ENCODE data around the gene GMDS.
"Not testable (repeated sequence)": the region's sequence is repeated elsewhere in the genome, so short reads cannot be mapped to it uniquely, and the experiment has no call there.

GMDS gene

DNA sequence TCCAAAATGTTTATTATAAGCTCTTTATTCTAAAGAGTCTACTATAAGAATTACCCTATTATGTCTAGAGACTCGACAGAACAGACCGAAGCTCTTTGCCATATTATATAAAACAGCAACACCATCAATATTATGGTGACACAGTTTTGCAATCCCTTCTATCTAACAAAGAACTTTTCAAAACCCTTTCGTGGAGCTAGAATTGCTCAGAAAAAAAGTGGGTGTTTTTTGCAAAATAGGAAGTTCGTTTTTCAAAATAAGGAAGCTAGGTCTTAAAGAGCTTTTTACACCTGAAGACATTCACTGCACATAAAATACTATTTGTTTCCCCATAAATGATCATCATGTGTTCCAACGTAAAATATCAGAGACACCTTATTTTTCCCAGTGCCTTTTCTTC, 395.7 kb downstream of the GMDS start:
- no peak for DNase-seq

DNA sequence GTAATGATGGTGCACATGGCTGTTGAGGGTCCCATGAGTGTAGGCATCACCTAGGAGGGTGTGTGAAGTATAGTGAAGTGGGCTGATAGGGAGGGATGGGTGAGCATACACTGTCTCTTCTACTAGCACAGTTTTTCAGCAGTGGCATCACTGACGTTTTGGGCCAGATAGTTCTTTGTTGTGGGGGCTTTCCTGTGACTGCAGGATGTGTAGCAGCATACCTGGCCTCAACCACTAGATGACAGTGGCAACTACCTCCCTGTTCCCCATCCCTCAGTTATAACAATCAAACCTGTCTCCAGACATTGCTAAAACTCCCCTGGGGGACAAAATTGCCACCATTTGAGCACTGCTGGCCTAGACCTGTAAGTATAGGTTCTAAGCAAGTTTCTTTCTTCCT, 396.7 kb downstream of the GMDS start:
- DNase-seq = no peak

DNA sequence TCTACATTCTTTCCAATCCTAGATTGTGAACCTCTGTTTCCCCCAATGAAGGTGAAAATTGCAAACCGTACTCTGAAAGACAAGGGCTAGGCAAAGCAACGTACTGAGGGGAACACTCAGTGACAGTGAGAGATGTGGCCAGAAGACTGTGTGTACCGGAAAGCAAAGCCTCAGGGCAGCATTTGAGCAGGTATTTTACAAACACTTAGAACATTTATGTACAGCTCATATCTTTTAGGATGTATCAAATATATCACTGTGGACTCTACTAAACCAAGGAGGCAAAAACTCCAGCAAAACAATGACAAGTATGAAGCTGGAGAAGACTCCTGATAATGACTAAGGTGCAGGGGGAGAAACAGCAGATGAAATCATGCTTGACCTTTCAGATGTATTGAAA, 398.8 kb downstream of the GMDS start:
- no peak for DNase-seq

DNA sequence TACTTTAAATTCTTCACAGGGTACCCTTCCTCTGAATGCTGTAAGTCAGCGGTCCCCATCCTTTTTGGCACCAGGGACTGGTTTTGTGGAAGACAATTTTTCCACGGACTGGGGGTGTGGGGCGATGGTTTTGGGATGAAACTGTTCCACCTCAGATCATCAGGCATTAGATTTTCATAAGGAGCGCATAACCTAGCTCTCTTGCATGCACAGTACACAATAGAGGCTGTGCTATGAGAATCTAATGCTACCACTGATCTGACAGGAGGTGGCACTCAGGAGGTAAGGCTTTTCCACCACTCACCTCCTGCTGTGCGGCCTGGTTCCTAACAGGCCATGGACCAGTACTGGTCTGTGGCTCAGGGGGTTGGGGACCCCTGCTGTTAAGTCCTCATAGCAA, 399.9 kb downstream of the GMDS start:
- not testable (repeated sequence) for DNase-seq

DNA sequence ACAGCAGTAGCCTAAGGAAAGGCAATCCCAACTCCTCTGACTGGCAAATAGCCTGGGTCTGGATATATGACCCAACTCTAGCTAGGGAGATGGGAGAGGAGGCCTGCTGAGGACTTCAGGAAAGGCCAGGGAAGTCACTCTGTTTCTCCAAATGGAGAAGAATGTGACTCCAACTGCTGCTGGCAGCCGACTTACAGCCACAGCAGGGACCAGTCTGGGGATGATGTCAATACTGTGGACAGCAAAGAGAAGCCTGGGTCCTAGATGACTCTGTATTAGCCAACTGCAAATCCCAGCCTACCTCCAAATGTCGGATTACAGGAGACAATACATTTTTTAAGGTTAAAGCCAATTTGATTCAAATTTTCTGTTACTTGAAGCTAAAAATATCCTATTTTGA, 403.1 kb downstream of the GMDS start:
- no peak for DNase-seq

DNA sequence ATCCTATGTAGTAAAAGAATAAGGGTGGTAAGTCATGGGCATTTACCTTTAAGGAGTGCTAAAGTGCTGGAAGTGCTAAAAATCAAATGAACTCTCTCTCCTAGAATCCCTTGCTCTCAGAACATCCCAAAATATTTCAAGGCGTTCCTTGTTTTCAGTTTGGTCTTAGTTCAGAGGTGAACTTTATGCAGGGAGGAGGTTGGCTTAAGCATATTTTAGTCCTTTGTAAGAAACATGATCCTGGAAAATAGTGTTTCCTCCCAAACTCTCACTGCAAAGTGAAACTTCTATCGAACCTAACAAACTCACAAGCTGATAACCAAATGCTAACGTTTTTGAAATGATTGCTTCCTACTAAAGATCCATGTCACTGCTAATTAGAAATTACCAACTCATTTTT, 404.3 kb downstream of the GMDS start:
- no peak for DNase-seq

DNA sequence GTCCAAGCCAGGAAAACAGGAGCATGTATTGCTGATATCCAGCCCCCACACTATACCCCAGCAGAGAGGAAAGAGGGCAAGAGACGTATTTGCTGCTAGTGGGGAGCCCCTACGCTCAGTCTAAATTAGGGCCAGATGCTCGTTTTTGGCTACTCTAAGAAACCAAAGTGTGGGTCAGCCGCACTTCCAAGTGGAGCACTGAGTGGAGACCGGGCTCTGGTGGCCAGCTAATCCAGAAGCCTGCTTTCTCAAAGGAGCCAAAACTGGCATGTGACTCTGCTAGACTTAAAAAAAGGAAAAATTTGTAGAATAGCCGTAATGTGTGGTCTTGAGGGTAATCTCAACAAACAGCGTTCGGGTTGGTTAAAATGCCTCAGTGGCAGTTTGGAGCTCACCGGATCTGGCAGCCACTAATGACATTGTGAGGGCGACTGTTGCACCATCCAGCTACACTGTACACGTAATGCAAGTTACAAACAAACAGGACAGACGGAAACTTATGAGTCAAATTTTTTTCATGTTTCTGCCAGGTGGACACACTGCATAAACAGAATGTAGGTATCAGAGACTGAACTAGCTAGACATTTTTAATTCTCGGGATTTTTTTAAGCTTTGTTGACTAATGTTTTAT, 404.8 kb downstream of the GMDS start:
- DNase-seq = no peak

DNA sequence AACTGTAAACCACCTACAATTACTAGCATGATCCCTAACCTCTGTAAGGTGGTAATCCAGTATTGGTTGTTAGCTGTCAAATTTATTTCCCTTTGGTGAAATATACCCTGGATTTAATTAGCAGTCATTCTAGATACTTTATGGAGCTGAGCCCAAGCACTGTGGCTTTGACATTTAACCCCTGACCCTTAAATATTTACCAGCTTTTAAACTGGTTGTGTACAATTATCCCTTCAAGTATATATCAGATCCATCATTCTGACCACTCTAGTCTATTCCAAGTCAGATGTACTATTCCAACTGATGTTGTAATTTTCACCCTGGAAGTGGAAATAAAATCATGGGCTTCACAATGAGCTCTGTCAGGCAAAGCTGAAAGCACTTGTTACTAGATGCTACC, 406.0 kb downstream of the GMDS start:
- DNase-seq = no peak

DNA sequence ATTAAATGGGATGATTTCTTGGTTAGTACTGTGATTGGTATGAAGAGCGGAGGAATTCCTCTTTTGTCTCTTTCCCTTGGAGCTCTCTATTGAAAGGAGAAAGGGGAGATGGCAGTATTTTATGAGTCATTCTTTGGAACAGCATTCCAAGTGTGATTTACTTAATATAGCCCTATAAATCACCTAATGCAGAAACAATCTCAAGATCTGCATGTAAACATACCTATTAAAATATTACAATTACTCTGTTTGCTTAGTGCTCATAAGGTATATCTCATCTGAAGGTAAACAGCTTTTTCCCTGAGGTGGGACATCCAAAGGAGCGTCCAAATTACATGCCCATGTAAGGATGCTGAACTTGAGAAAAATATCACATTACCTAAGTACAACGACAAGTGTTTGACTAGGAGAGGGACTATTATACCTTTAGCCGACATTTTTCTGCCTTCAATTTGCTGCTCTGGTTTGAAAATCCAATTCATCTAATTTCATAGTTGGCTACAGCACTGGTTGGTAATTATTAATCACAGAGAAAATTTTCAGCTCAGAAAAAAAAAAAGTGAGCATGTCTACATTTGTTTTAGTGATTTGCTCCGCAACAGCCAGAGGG, 406.7 kb downstream of the GMDS start:
- DNase-seq = no peak

DNA sequence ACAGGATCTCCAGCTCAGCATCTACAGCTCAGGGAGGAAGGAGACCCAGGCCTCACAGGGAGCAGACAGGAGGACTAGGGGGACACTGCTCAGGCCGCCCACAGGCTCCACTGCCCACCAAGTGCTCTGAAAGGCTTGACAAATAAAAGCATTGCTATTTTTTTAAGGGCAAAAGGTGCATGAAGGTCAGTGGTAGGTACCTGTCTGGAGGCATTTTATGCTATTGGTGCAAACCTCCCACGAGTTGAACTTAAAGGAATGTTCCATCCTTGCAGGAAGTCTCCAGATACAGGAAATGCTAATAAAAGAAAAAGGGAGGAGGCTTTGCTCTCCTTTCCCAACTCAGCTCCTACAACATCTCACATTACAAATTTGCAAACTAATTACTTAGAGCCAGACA, 407.6 kb downstream of the GMDS start:
- no peak for DNase-seq

DNA sequence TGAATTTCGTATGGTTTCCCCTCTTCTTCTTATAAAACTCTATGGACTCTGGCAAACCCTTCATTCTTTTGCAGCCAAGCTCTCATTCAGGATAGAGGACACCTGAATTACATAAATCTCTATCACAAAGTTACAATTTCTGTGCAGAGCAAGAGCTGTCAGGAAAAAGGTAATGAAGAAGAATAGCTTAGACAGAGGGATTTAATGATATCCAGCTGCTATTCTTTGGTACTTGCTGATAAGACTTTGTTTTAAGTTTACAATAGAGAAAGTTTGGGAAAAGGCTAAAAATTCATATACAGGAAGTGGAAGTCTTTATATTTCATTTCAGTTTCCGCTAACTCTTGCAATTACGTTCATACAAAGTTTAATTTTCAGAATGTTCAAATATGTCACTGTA, 408.7 kb downstream of the GMDS start:
- no peak for DNase-seq

DNA sequence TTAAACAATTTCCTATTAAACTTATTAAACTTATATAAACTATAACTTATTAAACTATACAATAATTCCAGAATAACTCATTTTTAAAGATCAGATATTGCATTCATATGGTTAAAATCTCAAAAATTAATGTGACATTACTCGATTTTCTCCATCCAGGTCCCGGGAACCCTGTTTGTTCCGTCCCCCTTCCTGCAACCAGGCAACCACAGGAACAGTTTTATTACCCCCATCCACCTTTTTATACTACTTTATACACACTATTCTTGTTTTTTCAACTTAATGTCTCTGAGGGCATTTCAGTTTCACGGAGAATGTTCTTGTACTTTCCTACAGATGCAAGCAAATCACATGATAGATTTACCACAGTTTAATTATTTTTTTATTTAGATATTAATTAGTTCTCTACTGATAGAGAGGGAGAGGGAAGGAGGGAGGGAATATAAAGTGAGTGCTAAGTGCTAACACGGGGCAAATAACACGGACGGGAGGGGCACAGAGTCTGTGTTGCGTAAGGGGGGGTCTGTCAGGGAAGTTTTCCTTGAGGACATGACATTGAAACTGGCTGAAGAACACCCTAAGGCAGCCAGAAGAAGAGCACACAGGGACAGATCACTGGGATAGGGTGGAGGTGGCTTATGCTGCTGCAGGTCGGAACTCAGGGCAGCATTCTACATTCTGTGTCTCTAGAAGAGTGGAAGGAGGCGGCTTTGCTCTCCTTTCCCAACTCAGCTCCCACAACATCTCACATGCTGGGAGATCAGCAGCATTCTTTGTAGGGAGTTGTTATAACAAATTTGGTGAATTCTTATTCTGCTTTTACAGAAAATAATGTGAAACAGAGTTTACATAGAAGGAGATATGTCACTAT, 410.5 kb downstream of the GMDS start:
- no peak for DNase-seq

DNA sequence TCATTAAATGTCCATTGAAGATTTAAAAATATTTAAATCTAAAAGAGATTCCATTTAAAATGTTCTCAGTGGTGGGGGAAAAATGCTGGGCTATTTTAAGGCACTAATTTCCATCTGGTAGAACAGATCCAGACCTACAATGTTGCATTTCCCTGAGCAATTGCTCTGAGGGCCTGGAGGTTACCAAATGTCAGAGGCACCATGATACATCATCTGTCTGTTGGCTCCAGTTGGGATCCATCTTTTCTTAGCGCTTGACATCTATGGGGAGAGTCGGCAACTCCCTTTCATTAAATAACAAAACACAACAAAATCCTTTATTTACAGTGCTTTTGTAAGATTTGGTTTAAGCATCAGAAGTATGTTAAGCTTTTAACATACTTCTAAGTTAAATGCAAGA, 411.2 kb downstream of the GMDS start:
- DNase-seq = no peak

DNA sequence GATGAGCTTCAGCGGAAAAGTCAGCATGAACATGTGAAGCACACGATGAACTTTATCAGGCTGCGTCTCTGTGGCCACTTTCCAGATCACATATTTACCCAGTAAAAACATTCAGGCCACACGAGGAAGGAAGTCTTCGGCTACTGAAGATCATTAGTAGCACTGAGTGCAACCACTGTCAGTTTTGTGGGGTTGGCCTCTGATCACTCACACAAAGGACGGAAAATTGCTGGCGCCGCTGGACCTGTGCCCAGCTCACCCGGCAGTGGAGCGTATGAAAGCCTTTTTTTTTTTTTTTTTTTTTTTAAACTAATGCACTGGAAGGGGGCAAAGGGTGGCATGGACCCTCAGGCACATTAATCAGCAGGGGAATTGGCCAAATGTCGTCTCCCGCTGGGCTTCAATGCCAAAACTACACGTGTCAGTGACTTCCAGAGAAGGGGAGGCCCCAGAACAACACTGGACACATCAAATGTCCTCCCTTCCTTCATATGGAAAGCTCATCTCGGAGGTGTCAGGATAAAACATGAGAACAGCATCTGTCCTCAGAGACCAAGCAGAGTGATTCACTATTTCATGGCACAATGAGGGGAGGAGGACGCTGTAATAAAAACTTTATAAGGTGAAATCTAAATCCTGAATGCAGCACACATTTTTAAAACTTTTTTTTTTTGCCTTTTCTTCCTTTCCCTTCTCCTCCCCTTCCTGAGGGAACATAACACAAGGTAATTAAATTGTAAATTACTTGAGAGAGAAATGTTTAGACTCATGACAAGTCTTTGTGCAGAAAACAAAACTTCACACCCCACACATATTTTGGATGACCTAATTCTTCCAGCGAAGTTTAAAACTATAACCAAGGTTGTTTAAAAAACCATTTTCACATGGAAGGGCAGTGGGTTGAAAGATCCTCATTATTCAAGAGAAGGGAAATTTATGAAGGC, 412.3 kb downstream of the GMDS start:
- DNase-seq = no peak

DNA sequence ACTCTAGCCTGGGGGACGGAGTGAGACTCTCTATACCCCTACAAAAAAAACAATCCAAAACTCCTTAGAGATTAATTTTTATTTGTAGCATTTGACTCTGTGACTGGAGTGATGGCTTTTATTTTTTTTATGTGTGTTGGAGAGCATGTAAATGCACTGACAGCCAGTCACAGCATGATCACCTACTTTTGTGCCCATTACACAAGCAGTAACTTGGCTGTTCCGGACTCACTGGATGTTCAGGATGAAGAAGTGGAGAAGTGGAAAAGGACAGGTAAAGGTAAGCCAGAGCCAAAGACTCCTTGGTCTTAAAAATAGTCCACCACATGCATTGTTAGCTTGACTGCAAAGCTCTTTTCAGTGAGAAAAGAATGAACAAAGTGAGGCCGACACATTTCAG, 413.0 kb downstream of the GMDS start:
- DNase-seq = no peak

DNA sequence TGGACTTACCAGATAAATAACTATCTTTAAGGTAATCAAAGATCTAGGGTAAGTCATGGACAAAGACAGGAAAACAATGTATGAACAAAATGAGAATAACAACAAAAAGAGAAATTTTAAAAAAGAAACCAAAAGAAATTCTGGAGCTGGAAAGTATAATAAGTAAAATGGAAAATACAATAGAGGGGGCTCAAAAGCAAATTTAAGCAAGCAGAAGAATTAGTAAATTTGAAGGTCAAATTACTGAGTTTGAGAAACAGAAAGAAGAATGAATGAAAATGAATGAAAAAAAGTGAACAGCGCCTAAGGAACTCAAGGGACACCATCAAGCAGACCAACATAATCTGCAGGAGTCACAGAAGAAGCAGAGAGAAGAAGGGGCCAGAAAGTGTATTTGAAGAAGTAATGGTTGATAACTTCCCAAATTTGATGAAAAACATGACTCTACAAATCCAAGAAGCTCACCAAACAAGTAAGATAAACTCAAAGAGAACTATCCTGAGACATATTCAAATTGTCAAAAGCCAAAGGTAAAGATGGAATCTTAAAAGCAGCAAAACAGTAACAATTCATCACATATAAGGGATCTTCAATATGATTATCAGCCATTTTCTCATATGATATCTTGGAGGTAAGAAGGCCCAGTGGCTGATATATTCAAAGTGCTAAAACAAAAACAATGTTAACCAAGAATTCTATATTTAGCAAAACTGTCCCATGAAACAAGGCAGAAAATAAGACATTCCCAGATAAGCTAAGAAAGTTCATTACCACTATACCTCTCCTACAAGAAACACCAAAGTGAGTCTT, 417.2 kb downstream of the GMDS start:
- no peak for DNase-seq

DNA sequence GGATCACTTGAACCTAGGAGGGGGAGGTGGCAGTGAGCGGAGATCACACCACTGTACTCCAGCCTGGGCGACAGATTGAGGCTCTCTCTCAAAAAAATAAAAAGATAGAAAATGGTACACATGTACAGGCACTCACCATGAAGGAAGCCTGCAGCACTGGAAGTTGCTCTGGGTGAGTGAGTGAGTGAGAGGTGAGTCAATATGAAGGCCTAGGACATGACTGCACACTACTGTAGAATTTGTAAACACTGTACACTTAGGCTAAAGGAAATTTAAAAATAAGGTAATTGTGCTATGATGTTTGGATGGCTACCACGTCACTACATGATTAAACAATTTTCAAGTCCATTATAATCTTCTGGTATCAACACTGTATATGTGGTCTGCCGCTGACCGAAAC, 419.5 kb downstream of the GMDS start:
- DNase-seq = no peak

DNA sequence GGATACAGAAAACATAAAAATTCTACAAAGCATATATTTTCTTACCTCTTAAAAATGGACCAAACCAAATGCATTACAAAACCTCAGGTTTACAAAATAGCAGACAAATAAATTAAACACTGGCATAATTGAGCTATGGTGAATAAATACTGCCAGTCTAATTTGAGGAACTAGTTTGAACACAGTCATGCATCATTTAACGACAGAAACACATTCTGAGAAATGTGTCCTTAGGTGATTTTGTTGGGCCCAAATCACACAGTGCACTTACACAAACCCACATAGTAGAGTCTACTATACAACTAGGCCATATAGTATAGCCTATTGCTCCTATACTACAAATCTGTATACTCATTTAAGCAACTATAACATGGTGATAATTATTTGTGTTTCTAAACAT, 420.1 kb downstream of the GMDS start:
- no peak for DNase-seq

DNA sequence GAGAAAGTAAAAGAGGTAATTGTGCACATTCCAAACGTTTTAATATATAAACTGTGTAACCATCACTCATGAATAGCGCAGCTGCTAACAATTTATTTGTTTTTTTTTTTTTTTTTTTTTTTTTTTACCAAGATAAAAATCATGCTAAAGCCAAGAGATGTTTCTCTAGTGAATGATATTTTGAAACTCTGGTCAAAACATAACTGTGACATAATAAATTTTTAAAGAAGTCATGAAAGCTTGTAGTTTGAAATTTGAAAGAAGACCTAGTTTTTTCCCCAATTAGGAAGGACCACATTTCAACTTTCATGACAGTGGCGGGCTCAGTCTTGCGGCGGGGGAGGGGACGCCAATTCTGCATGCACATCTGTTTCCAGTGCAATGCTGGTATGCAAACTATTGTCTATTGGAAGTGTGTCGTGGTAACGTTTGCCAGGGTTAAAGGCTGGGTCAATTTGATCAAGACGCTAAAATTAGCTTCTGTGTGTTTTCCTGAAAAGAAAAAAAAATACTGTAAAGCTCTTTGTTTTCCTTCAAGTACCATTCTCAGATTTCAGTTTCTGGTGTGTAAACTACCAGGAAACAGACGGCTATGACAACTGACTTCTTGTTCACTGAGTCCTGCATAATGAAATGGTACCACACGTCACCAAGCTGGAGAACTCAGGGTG, 423.8 kb downstream of the GMDS start:
- DNase-seq = no peak

DNA sequence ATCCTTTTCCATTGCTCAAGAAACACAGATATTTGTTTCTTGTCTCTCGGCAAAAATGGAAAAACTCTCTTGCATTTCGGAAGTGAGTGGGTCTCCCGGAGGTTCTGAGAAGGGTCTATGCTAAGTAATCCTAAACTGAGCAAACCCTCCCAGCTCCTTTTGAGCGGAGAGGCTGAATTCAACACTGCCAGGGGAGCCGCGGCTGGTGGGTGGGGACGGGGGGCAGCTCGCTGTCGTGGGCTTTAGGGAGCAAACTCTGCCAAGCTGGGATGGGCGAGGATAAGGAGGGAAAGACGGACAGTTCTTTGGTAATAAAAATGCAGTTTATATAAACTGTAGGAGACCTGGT, 424.3 kb downstream of the GMDS start:
- no peak for DNase-seq

DNA sequence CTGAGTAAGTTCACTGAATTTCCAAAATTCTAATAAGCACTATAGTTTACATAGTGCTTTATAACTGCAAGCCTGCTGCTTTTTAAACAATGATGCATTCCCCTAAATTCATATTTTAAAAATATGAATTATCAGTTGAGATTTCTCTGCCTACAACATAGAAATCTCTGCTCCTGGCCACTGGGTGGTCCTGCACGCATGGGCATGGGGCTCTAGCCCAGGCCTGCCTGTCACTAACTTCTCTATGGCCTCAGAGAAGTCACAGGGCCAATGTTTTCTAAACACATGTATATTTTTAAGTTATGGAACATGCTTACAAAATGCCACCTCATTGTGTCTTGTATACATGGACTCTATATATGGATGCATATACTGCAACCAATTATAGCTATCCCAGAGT, 424.7 kb downstream of the GMDS start:
- DNase-seq = no peak

DNA sequence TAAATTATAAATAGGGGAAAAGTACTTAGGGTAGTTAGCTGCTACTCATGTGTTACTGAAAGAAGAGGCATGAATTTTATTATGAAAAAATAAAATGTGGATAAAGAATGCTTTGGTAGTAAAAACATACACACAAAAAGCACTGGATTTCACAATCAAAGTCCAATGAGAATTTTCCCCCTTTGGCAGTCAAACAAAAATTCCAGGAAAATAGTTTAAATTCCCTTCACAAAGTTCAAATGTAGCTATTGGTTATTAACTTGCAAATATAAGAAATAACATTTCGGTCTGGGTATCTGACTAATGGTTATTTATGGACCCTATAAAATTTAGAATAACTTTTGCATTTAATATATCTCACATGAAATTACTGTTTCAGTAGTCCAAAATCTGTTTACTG, 425.2 kb downstream of the GMDS start:
- no peak for DNase-seq
